SK-N-MC (cell line): ENCODE measurements around the gene PWP2.
"Not testable (repeated sequence)": the region's sequence is repeated elsewhere in the genome, so short reads cannot be mapped to it uniquely, and the experiment has no call there.

Experiments
- DNase-seq: peaks from one replicate; pipeline ENCODE4 v3.0.0-alpha.2; 2011; ENCODE audit warnings: low read depth, low spot score
- H3K27ac ChIP-seq: fragments of 200-600 bp; sonication (generic); 2 replicates; pipeline ENCODE4 v1.5.1; 2016; ENCODE audit warnings: mixed run types
- H3K36me3 ChIP-seq: fragments of 200-600 bp; sonication (generic); 2 replicates; pipeline ENCODE4 v1.6.1; 2017; ENCODE audit warnings: antibody characterized with exemption, low read length, mixed read lengths; ENCODE audit not compliant: insufficient read depth
- H3K4me3 ChIP-seq: fragments of 200-600 bp; sonication (generic); 2 replicates; pipeline ENCODE4 v1.5.1; 2016
- H3K9ac ChIP-seq: fragments of 200-600 bp; sonication (generic); 2 replicates; pipeline ENCODE4 v1.8.0; 2017; ENCODE audit warnings: mixed run types, mixed read lengths; ENCODE audit not compliant: insufficient read length
- H3K9me3 ChIP-seq: fragments of 200-600 bp; sonication (generic); 2 replicates; pipeline ENCODE4 v1.6.1; 2017; ENCODE audit warnings: low read depth, mild to moderate bottlenecking, antibody characterized with exemption, low read length, moderate library complexity, mixed read lengths

The PWP2 gene

GRCh38 chr21:44170326-44170725 lies 63.1 kb downstream of the PWP2 start:
- not testable (repeated sequence) for H3K9me3 ChIP-seq, DNase-seq, H3K36me3 ChIP-seq, H3K4me3 ChIP-seq, H3K9ac ChIP-seq, H3K27ac ChIP-seq

GRCh38 chr21:44170863-44171262 lies 63.7 kb downstream of the PWP2 start:
- not testable (repeated sequence) for H3K4me3 ChIP-seq, H3K9me3 ChIP-seq, H3K27ac ChIP-seq, H3K9ac ChIP-seq, H3K36me3 ChIP-seq, DNase-seq

GRCh38 chr21:44171962-44172572 lies 64.9 kb downstream of the PWP2 start:
- DNase-seq, H3K36me3 ChIP-seq, H3K27ac ChIP-seq, H3K9ac ChIP-seq, H3K4me3 ChIP-seq, H3K9me3 ChIP-seq: not testable (repeated sequence)

- not testable (repeated sequence) for H3K9me3 ChIP-seq, H3K27ac ChIP-seq, DNase-seq, H3K36me3 ChIP-seq, H3K9ac ChIP-seq, H3K4me3 ChIP-seq
These were observed 65.5 kb downstream of the PWP2 start for GRCh38 chr21:44172741-44173140.

- not testable (repeated sequence) for H3K9ac ChIP-seq, H3K9me3 ChIP-seq, H3K36me3 ChIP-seq, DNase-seq, H3K27ac ChIP-seq, H3K4me3 ChIP-seq
These were observed 68.0 kb downstream of the PWP2 start for GRCh38 chr21:44175189-44175588.

GRCh38 chr21:44176127-44176526 lies 68.9 kb downstream of the PWP2 start:
- not testable (repeated sequence) for H3K36me3 ChIP-seq, DNase-seq, H3K9ac ChIP-seq, H3K4me3 ChIP-seq, H3K9me3 ChIP-seq, H3K27ac ChIP-seq
